HG03460 (cell line): Measurements from ENCODE around the gene KNL1.
A peak's percentile ranks its signal among the peaks of the same experiment; 100 is the strongest.
"Not testable (repeated sequence)": the region's sequence is repeated elsewhere in the genome, so short reads cannot be mapped to it uniquely, and the experiment has no call there.

Source experiments
- ATAC-seq: cut with Tn5 transposase; IDR thresholded peaks from one replicate; pipeline ENCODE4 v1.9.1; 2021; ENCODE audit not compliant: unreplicated experiment

Gene KNL1

GRCh38 chr15:40593588-40594428 lies at the start of gene KNL1:
Gene KNL1, plus strand, starts transcription at chr15:40594249. Its CDS starts 8,683 bp downstream, at chr15:40602932.
- ATAC-seq, result peak; percentile 68

GRCh38 chr15:40545457-40545856 lies 48.6 kb upstream of the KNL1 start:
- ATAC-seq, result no peak

- no peak for ATAC-seq
Measured at GRCh38 chr15:40548610-40549009, 45.4 kb upstream of the KNL1 start.

GRCh38 chr15:40549894-40550293 lies 44.2 kb upstream of the KNL1 start:
- peak; percentile 11 for ATAC-seq

- ATAC-seq, result peak; percentile 79
Measured at GRCh38 chr15:40550341-40551037, 43.6 kb upstream of the KNL1 start.

- no peak for ATAC-seq
Measured at GRCh38 chr15:40554161-40554525, 39.9 kb upstream of the KNL1 start.

- ATAC-seq, result no peak
Measured at GRCh38 chr15:40555876-40556275, 38.2 kb upstream of the KNL1 start.

GRCh38 chr15:40558952-40559742 lies 34.9 kb upstream of the KNL1 start:
- ATAC-seq, result no peak

GRCh38 chr15:40562691-40563090 lies 31.4 kb upstream of the KNL1 start:
- ATAC-seq, result no peak

GRCh38 chr15:40563426-40563825 lies 30.6 kb upstream of the KNL1 start:
- no peak for ATAC-seq

- peak; percentile 89 for ATAC-seq
Measured at GRCh38 chr15:40564591-40565332, 29.3 kb upstream of the KNL1 start, which contains the start of gene CCDC32. Gene CCDC32, minus strand, starts transcription at chr15:40565042. Its CDS starts 2,027 bp downstream, at chr15:40563015.

GRCh38 chr15:40565333-40566238 lies 28.5 kb upstream of the KNL1 start:
- no peak for ATAC-seq

- no peak for ATAC-seq
Measured at GRCh38 chr15:40567111-40567510, 26.9 kb upstream of the KNL1 start.

GRCh38 chr15:40569129-40569953 lies 24.7 kb upstream of the KNL1 start, which contains the start of gene RPUSD2:
Gene RPUSD2, plus strand, starts transcription at chr15:40569299. Its CDS starts 39 bp downstream, at chr15:40569338.
- peak; percentile 44 for ATAC-seq

GRCh38 chr15:40575113-40575512 lies 18.9 kb upstream of the KNL1 start:
- ATAC-seq, result no peak

GRCh38 chr15:40576914-40577313 lies 17.1 kb upstream of the KNL1 start:
- not testable (repeated sequence) for ATAC-seq

- ATAC-seq, result no peak
Measured at GRCh38 chr15:40578892-40579291, 15.2 kb upstream of the KNL1 start.

GRCh38 chr15:40581796-40582195 lies 12.3 kb upstream of the KNL1 start:
- not testable (repeated sequence) for ATAC-seq
